ENCODE results near the gene KCNQ1OT1.

The KCNQ1OT1 gene

DNA sequence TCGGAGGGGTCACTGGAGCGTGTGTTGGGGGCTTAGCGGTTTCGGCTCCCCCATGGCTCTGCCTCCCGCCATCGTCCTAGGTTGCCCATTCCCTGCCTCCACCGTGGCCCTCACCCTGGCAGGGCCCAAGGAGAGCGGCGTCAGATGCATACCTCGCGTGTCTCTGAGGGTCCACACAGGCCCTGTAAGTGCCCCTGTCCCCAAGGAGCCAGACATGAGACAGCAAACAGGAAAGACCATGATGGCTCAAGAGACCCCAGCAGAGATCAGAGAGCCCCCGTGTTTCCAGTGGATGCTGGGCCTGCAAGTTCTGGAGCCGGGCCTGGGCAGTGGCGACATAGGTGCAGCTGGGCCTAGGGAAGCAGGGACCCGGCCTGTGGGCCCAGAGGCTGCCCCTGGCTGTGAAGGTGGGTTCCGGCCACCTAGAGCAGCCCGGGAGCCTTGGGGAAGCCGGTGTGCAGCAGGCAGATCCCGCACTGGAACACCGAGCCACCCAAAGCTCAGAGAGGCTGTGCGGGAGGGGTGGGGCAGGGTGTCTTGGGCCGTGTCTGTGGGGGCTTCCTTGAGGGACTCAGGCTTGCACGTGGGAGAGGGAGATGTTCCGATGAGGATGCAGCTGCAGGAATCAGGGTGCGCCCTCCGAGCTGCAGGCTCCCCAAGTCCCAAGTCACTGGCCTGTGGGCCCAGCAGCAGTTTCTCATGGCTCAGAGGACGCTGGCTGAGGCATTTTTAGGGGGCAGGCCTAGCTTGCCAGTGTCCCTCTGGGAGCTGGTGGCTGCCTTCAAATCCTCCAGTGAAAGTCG, 126.4 kb downstream of the KCNQ1OT1 start:
- DNase-seq (ENCODE audit: low read depth in 2 of 2), result no peak

- no peak for DNase-seq (ENCODE audit: low read depth in 2 of 2)
These were observed 127.1 kb downstream of the KCNQ1OT1 start for GRCh38 chr11:2572491-2573239.

DNA sequence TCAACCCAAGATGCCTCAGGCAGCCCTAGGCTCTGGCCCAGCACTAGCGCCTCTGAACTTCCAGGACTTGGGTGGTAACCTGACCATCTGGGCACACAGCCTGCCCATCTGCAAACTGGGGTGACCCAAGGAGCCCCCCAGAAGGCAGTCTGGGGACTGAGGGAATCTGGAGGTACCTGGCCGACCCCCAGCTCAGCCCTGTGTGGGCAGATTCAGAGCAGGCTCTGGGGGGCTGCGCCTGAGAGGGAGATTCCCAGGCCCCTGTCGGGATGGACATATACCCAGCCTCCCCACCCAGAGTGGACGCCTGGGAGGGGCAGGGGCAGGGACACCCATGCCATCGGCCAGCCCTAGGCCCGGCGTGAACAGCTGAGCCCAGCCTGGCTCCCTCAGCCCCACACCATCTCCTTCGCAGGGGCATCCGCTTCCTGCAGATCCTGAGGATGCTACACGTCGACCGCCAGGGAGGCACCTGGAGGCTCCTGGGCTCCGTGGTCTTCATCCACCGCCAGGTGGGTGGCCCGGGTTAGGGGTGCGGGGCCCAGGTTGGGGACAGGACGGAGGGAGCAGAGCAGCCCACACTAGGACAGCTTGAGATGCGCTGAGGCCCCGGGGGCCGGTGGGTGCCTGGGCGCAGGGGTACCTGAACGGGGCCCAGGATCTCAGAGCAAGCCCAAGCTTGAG, 128.1 kb downstream of the KCNQ1OT1 start:
- no peak for DNase-seq (ENCODE audit: low read depth in 2 of 2)

DNA sequence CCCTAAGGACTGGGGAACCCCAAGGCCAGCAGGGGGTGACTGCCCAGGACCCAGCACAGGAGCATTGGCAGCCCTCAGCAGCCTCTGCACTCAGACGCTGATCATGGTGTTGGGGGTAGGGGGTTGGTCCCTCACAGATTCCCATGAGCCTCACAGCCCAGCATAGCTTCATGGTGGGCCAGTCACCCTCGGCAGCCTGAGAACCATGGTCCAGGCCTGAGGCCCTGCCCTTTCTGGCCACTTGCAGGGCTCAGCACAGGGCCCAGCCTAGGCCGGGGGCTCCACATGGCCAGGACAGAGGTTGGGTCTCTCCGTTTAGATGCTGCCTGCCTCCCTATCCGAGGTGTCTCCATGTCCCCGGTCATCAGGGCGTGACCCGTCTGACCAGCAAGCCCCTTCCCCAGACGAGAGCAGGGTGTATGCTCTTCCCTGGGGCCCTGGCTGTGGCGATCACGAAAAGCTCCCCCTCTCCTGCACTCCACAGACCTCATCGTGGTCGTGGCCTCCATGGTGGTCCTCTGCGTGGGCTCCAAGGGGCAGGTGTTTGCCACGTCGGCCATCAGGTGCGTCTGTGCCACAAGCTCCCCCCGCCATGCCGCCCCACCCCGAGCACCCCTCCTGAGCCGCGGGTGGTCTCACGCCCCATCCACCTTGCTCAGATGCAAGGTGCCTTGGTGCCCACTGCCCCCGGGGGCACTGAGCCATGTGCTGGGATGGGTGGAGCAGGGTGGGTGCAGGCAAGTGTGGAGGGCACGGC, 128.8 kb downstream of the KCNQ1OT1 start:
- DNase-seq (ENCODE audit: low read depth in 2 of 2), result no peak

GRCh38 chr11:2570211-2570811, 129.5 kb downstream of the KCNQ1OT1 start:
- DNase-seq (ENCODE audit: low read depth in 2 of 2), result no peak

- DNase-seq (ENCODE audit: low read depth in 2 of 2), result no peak
These were observed 130.0 kb downstream of the KCNQ1OT1 start for GRCh38 chr11:2569731-2570210.

DNA sequence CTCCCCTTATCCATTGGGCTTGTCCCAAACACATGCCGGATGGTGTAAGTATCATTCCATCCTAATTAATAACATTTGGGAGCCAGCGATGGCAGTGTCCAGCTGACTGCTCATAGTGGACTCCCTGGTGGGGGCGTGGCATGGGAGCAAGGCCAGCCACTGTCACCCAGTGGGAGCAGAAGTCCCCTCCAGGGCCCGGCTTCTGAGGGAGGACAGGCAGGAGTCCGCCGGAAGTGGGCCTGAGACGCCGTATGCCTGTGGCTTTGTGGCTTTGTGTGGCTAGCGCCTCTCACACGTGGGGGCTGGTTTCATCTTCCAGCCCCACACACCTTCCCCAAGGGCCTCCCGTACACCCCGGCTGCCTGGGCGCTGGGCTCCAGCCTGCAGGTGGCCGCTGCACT, 130.5 kb downstream of the KCNQ1OT1 start:
- DNase-seq (ENCODE audit: low read depth in 2 of 2), result no peak

DNA sequence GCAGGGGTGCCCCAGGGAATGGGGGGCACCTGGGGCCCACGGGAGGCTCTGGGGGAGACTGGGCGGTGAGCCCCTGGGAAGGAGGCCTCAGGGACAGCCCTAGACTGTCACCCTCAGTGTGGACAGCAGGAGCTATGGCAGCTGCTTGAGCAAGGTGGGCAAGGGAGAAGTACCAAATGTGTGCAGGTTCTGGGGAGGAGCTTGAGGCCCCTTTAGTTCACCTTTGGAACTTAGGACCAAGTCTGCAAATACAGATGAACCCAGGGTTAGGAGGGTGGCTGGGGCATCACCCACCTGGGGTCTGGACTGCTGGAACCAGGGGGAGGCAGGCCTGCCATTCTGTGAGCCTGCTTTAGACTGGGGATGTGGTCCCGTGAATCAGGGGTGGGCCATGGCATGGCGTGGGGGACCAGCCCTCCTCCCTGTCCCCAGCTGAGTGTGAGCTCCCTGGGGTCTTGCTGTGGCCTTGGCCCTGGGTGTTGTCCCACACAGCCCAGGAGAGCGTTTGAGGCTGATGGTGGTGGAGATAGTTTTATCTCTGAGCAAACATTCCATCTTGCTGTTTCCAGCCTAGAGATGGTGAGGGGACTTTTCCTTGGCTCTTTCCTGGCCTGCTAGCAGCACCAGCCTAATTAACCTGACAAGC, 132.6 kb downstream of the KCNQ1OT1 start:
- DNase-seq (ENCODE audit: low read depth in 2 of 2), result no peak

DNA sequence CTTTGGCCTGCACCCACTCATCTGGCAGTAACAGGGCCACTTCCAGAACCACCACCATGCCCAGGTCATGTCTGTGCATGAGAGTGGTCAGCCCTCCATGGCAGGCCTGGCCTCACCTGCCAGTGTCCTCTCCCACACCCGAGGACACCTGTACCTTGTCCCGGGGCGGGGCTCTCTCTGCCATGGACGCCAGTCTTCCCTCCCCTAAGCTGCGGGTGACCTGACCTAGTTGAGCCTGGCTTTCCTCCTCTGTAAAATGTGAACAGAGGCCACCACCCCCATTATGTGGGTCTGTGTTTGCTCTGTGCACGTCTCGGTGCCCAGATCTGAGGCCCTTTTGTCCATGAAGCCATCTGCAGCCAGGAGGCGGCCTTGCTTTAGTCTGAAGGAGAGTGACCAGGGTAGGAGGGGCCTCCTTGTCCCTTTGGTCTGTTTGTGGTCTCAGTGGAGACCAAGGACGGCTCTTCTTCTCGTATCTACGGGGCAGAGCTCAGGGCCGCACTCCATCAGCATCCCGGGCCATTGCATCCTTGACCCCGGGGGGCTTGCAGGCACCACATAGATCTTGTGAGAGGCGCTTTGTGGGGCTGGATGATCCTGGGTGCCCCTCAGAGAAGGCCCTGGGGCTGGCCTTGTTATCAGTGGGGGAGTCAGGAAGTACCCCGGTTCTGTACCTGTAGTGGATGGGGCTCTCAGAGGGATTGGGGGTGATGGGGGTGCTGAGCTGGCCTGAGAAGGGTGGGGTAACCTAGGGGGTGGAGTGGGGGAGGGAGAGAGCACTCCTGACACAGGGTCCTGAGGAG, 133.4 kb downstream of the KCNQ1OT1 start:
- DNase-seq (ENCODE audit: low read depth in 2 of 2), result no peak

GRCh38 chr11:2565447-2566222, 134.2 kb downstream of the KCNQ1OT1 start:
- DNase-seq (ENCODE audit: low read depth in 2 of 2), result no peak

DNA sequence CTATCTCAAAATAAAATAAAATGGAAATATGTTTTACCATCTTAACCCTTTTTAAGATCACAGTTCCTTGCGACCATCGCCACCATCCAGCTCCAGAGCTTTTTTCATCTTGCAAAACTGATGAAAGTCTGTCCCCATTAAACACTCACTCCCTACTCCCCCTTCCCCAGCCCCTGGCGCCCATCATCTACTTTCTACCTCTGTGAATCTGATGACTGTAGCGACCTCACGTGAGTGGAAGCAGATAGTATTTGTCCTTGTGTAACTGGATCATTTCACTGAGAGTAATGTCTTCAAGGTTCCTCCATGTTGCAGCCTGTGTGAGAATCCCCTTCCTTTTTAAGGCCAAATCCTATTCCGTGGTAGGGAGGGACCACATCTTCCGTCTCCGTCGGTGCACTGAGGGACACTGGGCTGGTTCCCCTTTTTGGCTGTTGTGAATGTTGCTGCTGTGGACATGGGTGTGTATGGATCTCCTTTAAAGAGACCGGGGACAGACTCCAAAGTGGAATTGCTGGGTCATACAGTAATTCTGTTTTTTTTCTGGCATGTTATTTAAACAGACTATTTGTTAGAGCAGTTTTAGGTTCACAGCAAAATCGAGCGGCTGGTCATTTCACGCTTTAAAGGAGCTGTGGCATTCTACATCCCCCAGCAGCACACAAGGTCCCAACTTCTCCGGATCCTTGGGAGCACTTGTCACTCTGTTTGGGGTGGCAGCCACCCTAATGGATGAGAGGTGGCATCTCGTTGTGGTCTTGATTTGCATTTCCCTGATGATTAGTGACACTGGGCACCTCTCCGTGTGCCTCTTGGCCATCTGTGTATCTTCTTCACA, 135.0 kb downstream of the KCNQ1OT1 start:
- no peak for DNase-seq (ENCODE audit: low read depth in 2 of 2)

DNA sequence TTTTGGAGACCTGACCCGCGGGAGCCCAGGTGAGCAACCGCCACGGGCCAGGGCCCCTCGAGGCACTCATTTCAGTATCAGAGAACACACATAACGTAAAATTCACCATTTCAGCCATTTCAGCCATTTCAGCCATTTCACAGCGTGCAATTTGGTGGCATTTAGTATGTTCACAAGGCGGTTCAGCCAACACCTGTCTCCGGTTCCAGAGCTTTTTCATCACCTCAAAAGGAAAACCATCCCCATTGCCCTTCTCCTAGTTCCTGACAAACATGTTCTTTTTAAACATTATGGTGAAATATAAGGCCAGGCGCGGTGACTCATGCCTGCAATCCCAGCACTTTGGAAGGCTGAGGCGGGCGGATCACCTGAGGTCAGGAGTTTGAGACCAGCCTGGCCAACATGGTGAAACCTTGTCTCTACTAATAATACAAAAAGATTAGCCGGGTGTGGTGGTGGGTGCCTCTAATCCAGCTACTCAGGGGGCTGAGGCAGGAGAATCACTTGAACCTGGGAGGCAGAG, 135.7 kb downstream of the KCNQ1OT1 start:
- DNase-seq (ENCODE audit: low read depth in 2 of 2), result no peak

DNA sequence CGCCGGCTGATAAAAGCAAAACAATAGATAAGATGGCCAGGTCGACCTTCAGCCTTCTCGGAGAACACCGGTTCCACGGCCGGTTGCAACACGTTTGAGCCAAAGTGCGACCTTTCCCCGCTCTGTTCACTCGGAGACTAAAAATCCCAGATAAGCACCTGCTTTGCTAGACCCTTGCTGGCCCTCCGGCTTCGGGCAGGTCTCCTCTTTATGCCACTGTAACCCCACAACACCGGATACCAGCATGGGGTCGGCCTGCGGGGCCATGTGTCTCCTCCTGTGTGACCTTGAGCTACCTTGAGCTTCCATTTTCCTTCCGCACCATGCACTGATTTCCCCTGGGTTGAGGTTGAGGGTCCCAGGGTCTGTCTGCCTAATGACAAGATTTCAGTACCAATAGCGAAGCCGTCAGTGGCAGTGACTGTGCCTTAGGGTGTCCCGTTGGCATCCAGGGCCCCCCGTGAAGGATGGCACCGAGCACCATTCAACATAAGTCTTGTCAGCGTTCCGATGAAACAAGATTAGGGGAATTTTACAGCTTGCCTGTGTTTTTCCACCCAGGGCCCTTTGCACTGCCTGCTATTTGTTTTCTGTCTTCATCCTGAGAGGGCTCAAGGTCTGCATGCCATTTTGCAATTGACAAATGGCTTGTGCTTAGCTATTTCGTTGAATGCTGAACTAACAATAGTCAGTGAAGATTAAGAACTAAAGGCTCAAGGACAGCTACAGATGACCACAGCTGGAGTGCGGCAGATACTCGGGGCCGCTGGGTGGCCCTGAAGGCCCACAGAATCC, 136.4 kb downstream of the KCNQ1OT1 start:
- no peak for DNase-seq (ENCODE audit: low read depth in 2 of 2)

GRCh38 chr11:2562890-2563212, 136.9 kb downstream of the KCNQ1OT1 start:
- no peak for DNase-seq (ENCODE audit: low read depth in 2 of 2)

GRCh38 chr11:2561696-2562581, 137.9 kb downstream of the KCNQ1OT1 start:
- no peak for DNase-seq (ENCODE audit: low read depth in 2 of 2)
